Right lobe of liver (tissue), 4 donors: Measurements from ENCODE around the gene MAP10.

Experiments used
- CTCF ChIP-seq, 4 donors: fragments of 200-600 bp in 3 of 4; fragments of 450-650 bp in 1 of 4; IDR thresholded peaks; one replicate each; pipeline versions ENCODE4 v1.5.1 to v1.8.0; 2016 to 2022; ENCODE audit warnings: antibody characterized with exemption in 4 of 4, mild to moderate bottlenecking in 2 of 4
- POLR2A ChIP-seq: fragments of 450-650 bp; IDR thresholded peaks from one replicate; pipeline ENCODE4 v1.6.1; 2017; ENCODE audit warnings: antibody characterized with exemption, mild to moderate bottlenecking
- donor health status: DM: no; HTN: no; CAD: no.
- donor health status: DM: no; HTN: no; CAD: no.
- donor health status: DM: no; HTN: yes; CAD: no.

- TF ChIP-seq CTCF (IDR thresholded peaks at IDR 0.05) (no peak), POLR2A (no peak)
Measured at GRCh38 chr1:232835166-232835565, 29.9 kb downstream of the MAP10 start.
